HG03469 (cell line): ENCODE data around the gene PRRX1.

Source experiments
- ATAC-seq: cut with Tn5 transposase; IDR thresholded peaks from one replicate; pipeline ENCODE4 v1.9.1; 2021; ENCODE audit warnings: mild to moderate bottlenecking, moderate library complexity, moderate number of reproducible peaks; ENCODE audit not compliant: unreplicated experiment

The PRRX1 gene

DNA sequence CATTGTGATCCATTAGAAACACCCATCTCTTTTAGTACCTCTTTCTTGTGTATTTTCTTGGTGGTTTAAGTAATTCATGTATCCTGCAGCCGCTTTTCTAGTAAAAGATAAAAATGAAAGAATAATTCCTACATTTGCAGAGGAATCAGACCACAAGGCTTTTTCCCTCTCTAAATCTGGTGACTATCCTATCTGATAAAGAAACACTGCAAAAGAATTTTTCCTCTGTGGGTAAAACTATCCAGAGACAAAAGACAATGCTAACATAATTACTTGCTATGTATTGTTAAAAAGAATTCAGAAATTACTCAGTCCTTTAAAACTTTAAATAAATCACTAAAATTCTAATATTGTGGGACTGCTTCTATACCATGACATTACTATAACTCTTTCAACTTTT lies 51.0 kb downstream of the PRRX1 start:
- no peak for ATAC-seq

DNA sequence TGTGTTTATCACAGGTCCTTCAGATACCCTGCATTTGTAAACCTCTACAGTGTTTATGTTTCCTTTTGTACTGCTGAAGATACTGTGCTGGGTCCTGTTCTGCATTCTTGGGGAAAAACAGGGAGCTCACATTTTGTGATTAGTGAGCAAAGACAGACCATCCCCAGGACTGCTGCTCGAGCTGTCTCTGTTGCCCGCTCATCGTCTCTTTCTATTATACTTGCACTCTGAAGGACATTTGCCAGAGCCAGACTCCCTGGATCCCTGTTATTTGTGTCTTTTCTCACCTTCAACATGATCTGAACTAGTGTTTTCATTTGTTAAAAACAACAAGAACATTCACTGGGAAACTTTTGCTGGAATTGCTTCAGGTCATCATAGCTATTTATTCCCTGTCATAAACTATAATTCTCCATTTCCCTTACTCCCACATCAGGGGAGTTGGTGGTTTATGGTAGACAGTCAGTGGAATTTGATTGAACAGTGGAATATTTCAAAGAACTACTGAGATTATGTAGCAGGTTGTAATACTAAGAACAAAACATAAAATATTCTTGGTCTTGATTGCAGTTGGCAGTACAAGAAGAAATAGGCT lies 53.0 kb downstream of the PRRX1 start:
- no peak for ATAC-seq

DNA sequence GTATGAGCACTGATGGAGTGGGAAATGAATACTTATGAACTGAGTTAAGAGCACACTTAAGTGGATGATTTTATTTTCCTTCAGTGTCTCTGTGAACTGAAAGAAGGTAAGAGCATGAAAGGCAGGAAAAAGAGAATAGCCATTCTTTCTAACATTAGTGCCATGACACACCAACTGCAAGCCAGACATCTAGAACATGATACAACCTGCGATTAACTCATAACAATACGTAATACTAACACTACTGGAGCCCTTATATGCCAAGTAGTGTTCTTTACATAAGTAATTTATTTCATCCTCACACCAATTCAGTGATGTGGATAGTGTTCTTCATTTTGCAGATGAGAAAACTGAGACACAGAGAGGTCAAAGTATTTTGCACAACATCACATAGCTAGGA lies 56.7 kb downstream of the PRRX1 start:
- ATAC-seq, result no peak

DNA sequence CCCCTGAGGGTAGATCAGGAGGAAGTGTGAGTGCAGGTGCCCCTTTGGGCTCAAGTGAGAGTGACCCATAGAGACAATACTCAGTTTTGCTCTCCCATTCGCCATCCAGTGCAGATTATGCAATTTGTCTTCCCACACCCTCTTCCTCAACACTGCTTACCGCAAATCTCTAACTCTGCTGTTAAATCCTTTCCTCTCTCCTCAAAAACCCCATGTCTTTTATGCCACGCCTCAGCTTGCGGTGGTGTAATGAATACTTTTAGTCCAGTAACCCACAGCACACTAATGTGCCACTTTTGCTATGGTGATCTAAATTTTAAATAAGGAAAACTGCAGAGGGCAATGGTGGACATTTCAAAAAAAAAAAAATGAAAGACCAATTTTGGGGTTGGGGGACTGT lies 57.7 kb downstream of the PRRX1 start:
- ATAC-seq, result no peak

DNA sequence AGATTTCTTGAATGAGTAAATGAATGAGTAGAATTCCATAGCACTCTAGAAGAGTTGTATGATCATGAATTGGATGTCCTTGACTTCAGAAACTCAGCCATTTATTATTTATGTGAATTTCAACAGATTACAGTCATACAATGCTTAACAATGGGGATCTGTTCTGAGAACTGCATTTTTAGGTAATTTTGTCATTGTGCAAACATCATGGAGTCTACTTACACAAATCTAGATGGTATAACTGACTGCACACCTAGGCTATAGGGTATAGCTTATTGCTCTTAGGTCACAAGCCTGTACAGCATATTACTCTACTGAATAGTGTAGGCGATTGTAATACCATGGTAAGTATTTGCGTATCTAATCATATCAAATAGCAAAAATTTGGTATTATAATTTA lies 59.6 kb downstream of the PRRX1 start:
- no peak for ATAC-seq

DNA sequence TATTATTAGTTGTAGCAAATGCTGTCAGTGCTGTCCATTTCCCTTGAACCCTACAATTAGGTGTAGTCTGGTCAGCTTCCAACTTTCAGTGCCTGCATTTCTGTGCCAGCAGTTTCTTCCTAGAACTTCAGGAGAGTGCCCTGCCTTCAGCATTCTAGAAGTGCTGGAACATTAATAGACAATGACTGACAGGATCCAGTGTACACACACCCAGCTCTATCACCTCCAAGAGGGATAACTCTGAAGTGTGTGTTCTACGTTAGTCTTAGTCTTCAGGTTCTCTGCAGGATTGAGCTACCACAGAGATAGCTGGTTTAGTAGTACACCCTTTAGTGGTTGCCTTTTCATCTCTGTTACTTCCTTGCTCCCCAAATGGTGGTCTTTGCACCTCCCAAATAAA lies 61.4 kb downstream of the PRRX1 start:
- ATAC-seq, result no peak

DNA sequence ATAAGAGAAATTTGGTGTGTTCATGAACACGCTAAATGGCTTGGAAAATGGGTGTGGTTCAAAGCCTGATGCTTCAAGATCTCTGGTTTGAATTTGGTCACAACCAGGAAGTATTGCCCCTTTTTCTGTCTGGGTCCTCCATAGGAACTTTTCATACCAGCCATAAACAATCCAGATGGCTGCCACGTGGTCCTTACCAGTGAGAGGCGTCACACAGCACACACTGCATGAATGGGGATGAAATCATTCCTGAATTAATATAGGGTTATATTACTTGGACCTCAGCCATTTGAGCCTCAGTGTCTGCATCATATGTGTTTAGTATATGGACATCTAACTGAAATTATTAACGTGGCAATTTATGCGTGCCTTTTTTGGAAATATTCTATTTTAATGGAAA lies 64.0 kb downstream of the PRRX1 start:
- ATAC-seq, result no peak

DNA sequence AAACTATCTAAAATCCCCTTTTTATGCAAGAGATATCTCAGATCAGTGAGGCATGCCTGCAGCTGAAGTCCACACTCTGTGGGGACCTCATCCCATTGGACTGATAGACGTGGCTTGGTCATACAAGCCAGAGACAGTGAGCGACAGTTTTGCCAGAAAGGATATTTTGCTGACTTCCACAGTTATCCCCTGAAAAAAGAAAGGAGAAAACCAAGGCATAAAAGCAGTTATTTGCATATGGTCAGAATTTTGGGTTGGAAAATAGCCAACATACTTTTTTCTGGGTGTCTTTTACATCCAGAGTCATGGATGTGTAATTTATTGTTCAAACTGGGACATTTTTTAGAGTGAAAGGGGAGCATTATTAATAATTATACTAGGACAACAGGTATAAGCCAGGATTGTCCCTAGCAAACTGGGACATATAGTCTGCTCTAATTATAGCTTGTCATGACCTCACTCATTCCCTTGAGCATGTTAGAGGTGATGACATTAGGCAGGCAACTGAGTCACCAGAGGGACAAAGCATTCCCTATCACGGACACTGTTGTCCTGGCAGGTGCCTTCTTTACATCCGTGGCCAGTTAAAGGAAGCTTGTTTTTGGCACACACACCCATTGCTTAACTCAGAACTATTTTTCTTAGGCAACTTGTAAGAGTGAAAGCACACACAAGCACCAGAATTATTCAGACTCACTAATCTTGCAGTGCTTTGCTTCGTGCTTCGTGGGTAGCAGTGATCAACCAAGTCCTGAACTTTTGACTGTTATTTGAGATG lies 65.5 kb downstream of the PRRX1 start:
- ATAC-seq, result no peak

DNA sequence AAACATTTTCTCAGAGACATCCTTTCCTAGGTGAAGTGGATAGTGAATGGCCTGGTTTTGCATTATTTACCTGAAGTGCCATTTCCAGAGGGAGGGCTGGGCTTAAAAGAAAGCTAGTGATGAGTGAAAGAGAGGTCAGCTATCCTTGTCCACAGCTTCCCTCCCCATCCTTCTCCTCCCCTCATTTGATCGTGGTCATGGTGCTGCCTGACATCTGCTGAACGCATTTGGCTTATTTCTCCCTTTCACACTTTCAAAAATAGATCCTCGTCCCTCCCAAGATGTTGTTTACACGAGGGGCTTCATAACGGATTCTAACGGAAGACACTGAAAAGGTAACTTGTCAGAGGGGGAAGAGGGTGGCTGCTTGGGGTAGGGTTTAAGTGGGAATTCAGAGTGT lies 66.1 kb downstream of the PRRX1 start:
- no peak for ATAC-seq

DNA sequence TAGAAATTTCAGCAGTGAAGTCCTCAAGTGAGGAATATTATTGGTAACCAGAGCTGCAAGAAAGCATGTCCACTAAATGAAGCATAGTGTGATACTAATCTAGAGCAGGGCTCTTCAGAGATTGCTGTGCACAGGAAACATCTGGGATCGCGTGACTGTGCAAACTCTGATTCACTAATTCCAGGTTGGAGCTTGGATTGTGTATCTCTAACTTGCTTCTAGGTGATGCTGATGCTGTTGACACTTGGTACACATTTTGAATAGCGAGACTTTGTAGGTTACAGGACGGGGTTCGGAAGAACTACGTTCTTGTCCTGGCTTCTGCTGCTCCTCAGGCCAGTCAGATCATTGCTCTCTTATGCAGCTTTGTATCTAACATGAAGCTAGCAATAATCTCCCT lies 66.5 kb downstream of the PRRX1 start:
- ATAC-seq, result no peak

DNA sequence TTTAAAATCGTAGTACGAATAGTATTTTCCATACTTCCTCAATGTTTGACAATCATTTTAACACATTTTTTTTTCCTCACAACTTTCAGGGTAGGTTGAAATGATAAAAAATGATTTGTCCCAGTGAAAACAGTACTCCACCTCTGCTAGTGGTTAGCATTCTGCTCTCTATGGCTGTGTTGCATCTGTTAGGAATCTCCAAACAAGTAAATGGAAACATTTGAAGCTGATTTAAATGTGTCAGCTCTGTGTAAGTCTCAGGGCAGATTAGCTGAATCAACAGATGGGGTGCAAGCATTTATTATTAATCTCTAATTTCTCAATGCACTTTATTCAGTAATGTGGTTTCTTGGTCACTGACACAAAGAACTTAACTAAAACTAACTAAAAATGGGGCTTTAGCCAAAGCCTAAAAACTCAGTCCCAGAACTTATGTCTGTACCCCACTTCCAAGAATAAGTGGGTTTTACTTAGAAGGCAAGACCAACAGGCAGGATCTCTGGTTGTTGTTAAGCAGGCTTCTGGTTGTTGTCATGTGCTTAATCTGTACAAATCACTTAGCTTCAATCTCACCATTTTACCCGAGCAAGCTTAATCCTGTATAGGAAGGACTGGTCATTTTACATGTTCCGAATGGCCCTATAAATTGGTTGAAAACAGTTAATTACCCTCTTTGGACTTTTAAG lies 67.8 kb downstream of the PRRX1 start:
- no peak for ATAC-seq

DNA sequence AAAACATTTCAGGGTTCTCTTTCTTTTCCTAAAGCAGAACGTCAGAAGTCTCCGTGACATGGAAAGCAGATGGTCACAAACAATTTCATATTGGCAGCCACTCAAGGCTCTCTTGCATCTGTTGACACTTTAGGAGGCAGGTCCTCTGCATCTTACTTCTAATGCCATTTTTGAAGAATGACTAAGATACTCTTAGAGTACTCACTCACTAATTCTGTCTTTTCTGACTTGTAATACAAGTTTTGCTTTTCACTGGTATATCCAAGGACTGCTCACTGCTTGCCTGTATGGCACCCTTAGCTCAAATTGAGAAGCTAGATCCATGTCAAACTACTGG lies 68.3 kb downstream of the PRRX1 start:
- no peak for ATAC-seq

DNA sequence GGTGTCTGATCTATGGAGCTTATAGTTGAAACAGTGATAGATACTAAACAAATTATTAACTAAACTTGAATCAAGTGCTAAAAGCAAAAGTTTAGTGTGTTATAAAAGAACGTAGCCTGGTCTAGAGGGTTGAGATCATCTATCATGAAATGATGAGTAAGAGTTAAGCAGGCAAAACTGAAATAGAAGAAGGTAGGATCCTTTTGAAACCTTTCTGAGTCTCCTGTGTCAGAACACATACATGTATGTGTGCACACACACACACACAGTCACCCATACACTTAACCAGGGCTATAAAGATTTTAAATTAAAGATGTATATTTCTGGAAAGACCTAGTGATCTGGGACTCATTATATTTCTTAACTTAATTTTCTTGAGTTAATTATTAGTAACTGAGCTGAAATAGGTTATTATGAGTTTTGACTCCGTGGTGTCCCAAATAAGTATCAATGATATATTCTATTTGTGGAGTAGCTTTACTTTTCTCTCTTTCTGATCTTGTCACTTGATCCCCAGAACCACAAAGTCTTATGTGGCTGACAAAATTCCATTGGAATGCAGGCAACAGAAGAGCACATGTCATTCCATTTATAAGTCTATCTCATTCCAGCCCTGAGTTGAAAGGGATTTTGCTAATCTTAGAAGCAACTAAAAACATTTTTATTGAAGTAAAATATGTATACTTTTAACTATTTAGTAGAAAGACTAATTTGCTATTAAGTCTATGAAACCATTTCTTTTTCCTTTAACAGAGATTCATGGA lies 70.7 kb downstream of the PRRX1 start:
- no peak for ATAC-seq

DNA sequence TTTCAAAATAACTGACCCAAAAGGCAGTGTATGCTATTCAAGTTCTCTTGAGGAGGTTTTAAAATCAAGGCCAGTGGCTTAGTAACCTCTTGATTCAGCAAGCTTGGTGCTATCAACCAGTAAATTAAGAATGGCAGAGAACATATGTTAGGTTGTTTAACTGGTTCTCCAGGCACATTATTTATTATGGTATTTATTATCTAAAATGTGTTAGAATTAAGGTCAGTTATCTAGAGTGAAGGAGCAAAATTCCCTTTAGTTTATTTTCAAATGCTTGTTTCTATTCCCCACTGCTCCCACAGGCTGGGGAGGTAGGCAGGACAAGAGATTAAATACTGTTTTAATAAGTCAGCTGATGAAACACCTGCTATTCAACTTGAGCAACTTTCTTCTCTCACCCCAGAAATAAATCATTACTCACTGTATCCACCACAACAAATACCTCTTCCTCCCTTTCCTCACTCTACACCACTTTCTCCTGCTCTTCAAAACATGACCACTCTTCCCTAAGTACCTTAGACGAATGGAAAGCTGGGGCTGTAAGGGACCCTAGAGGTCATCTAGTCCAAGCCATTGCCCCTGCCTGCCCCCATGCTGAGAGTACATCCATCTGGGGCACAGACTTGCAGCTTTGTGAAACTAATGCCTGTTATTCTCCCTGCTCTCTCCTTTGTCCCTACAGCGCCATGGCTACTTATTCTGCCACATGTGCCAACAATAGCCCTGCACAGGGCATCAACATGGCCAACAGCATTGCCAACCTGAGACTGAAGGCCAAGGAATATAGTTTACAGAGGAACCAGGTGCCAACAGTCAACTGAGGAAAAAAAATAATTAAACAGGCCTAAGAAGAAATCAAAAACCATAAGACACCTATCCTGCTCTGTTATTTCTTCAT lies 71.7 kb downstream of the PRRX1 start:
- no peak for ATAC-seq

DNA sequence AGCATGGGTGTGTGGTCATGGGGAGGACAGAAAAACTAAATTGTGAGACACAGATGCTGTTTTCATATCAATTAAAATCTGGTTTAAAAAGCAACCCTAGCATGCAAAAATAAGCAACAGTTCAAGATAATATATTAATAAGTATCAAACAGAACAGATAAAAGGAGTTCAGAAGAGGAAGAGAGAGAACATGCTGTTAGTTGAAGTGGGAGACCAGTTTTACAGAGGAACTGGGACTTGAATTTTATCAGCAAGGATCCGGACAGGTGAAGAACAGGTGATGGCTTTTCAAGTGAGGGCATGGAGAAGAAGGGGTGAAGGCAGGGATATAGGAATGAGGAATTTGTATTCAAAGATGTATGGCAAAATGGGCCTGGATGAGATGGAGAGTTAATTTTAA lies 75.9 kb downstream of the PRRX1 start:
- no peak for ATAC-seq

DNA sequence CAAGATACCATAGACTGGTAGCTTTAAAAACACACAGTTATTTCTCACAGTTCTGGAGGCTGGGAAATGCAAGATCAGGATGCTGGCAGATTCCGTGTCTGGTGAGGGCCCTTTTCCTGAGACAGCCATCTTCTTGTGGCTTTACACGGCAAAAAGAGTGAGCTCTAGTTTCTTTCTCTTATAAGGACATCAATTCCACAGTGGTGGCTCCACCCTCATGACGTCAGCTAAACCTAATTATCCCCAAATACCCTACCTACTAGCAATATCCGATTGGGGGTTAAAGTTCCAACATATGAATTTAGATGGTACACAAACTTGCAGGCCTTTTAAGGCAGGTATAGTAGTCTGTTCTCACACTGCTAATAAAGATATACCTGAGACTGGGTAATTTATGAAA lies 77.7 kb downstream of the PRRX1 start:
- ATAC-seq, result no peak

DNA sequence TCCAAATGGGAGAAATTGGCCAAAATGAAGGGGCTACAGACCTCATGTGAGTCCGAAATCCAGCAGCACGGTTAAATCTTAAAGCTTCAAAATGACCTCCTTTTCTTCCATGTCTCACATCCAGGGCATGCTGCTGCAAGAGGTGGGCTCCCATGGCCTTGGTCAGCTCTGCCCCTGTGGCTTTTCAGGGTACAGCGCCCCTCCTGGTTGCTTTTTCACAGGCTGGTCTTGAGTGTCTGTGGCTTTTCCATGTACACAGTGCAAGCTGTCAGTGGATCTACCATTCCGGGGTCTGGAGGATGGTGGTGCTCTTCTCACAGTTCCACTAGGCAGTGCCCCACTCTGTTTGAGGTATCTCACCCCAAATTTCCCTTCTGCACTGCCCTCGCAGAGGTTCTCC lies 78.7 kb downstream of the PRRX1 start:
- ATAC-seq, result no peak

DNA sequence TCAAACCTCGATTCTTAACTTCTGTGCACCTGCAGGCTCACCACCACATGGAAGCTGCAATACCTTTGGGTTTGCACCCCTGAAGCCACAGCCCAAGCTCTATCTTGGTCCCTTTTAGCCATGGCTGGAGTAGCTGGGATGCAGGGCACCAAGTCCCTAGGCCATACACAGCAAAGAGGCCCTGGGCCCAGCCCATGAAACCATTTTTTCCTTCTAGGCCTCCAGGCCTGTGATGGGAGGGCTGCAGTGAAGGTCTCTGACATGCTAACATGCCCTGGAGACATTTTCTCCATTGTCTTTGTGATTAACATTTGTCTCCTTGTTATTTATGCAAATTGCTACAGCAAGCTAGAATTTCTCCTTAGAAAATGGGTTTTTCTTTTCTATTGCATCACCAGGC lies 79.2 kb downstream of the PRRX1 start:
- no peak for ATAC-seq

DNA sequence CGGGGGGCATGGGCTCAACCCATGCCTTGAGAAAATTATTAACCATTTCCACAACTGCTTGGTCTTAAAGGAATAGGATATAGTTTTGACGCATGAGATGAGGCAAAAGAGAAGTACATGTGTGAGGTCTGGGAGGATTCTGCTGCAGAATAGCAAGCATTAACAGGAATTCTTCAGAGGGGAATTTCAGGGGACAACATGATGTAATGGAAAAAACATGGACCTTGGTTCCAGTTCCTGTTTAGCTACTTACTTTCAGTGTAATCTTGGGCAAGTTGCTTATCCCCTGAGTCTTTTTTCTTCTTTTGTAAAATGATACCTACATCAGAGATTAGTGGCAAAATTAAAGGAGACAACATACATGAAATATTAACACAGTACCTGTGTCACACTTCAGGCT lies 85.6 kb downstream of the PRRX1 start:
- no peak for ATAC-seq

DNA sequence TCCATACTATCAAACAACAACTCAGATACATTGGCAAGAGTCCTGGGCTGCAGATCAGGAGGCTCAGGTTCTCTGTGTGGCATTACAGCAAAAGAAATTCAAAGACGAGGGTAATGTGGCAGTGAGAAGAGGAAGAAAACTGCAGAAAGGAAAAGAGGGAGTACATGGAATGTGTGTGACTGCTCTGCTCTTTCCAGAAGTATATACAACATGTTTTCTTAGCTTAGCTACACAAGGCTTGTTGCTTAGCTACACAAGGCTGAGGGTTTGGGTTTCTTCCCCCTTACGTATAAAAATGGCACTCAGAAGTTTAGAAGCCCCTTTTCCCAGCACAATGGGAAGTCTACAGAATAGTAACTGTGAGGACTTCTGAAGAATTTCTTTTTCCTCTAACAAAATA lies 86.0 kb downstream of the PRRX1 start:
- ATAC-seq, result no peak

DNA sequence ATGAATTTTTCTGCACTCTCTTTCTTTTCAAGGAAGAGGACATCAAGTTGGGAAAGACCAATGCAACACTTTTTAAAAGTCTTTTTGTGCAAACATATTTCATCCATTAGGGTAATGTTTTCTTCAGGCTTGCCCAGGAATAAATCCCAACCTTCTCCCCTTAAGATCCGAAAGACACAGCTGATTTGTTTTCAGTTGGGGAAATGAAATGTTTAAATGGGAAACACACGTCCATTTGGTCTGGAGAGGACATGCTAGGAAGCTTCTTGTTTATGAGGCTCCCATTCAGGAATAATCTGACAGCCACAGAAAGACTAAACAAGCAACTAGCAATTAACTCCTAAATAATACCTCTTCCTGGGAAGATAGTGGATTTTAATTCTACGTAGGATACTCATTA lies 91.9 kb downstream of the PRRX1 start:
- ATAC-seq, result no peak
